GM18502 (cell line): ENCODE results near the gene AKNAD1.
A peak's percentile ranks its signal among the peaks of the same experiment; 100 is the strongest.
"Not testable (repeated sequence)": the region's sequence is repeated elsewhere in the genome, so short reads cannot be mapped to it uniquely, and the experiment has no call there.

ENCODE experiments used
- ATAC-seq: cut with Tn5 transposase; IDR thresholded peaks from one replicate; pipeline ENCODE4 v1.9.1; 2021; ENCODE audit warnings: mild to moderate bottlenecking; ENCODE audit not compliant: unreplicated experiment, poor library complexity

The AKNAD1 gene

DNA sequence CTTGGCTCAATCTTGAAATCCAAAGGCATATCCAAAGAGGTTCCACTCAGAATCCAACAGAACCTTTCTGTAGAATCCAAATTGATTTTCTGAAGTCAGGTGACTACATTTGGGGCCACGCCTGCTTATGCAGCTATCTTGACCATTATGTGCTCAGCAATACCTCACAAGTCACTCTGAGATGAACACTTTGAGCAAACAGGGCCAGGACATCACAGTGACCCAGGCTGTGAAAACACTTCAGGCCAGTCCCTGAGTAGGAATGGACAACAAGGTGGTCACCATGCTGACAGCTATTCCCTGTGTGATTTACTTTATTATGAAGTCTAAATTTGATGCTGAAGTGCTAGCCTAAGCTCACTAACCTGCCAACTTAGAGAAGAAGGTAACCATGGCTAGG is at the start of gene AKNAD1:
TSS of gene AKNAD1 (minus strand) at position 101 of the 400 bp plus-strand sequence. CDS start 4,430 bp downstream, outside the sequence.
- ATAC-seq: no peak

DNA sequence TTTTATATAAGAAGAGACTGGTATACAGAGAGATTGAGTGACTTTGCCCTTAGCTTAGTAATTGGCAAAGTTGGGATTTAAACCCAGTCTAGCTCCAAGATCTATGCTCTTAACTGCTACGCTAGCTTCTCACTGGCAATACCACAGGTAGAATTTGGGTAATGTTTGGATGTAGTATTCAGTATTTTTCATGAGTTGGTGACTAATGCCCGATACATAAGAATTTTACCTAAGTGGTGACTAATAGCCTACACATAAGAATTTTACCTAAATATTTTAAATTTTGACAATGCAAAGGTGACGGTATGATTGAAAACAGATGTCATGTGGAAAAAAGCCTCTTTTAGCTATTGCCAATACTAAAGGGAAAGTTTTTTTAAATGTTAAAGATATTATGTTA is 44.2 kb upstream of the AKNAD1 start:
- ATAC-seq: no peak

DNA sequence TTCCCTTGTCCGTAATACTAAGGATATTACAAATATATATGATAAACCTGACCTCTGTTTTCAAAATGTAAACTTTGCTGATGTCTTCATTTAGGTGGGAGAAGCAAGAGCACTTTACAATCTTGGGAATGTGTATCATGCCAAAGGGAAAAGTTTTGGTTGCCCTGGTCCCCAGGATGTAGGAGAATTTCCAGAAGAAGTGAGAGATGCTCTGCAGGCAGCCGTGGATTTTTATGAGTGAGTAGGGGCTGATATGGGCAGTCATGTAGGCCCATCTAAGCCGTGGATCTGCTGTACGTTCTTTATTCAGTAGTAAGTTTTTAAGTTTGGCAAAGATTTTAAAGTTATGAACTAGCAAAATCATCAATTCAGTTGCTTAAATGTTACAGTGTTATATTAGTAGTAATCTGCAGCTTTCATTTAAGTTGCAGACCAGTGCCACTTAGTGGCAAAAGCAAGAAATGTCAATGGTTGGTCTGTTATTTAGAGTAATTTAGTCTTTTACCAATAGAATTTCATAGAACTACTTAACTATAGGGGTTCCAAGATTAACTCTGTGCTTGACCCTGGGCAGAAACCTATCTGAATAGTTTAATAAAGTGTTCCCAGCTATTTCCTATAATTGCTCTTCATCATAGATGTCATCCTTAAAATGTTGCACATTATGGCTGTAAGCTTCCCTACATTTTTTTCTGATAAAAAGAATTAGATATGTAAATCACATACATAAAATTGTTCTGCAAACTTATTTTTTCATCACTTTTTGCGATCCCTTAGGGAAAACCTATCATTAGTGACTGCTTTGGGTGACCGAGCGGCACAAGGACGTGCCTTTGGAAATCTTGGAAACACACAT is 41.2 kb upstream of the AKNAD1 start:
- peak; percentile 72 for ATAC-seq

GRCh38 chr1:108896146-108897145 is 39.6 kb upstream of the AKNAD1 start:
- ATAC-seq: no peak

DNA sequence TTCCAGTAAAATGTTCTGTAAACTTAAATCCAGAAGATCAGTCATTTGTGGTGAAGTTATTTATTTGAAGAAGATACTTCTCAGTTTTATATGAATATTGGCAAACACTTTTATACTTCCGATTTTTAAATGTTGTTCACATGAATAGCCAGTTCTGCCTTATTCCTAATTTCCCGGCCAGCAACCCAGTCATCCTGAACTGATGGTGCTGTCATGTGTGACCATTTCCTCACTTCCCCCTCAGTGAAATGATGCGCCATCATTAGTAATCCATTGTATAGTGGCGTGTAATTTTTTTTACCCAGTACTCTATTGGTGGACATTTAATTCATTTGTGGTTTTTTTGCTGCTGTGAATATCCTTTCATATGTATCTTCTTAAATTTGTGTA is 36.2 kb upstream of the AKNAD1 start:
- ATAC-seq: no peak

DNA sequence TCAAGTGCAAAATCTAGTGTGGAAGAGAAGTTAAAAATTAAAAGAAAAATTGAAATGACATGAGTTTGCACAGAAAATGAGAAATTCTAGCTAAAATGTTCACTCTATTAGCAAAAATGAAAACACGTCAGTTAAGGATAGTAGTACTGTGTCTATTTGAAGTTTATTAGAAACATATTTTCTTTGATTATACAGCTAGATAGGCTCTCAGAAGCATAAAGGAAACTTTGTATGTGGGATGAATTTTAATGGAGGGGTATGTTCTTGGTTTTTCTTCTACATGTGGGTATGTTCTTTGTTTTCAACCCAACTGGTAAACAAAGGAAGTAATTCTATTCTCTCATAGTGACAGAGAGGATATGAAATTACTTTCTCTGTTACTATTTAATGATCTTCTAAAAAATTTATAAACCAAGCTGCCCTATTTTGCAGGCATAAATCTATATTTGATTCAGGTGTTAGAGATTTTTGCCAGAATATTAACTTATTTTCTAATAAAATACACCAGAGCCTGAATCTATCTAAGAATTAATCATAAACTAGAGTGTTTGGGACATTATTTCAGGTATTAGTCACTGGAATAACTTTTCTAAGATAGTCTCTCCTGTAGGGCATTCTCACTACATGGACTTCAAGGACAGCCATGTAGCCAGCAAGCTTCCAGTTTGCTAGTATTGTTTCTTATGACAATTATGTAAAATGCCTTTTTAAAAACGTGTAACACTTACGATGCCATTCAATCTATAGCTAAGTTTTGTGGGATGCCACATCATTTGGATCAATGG is 35.7 kb upstream of the AKNAD1 start:
- no peak for ATAC-seq

- ATAC-seq: no peak
These were observed 33.0 kb upstream of the AKNAD1 start for GRCh38 chr1:108889706-108890384.

DNA sequence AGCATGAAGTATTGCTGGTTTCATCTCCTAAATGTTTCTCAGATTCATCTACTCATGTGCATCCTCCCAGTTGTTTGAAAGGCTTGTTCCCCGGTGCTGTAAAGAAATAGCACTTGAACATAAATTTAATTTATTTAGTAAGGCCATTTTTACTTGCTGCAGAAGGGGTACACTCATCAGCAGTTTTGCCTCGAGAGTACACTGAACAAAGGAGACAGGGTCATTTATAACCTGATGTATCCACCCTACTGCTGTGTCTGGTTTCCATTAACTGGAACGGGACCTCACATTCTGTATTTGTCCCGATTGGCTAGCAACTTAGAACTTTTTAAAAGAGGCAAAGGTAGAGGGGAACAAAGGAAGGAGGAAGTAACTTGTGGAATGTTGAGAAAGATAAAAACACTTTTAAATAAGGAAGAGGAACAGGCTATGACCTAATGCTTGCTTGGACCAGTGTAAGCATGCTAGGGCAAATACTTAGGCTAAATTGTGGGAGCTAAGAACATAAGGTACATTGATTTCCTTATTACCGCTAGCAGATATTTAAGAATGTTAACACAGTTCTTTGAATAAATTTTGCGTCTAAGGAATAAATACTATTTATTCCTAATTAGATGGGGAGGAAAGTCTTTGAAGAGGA is 32.2 kb upstream of the AKNAD1 start:
- ATAC-seq: not testable (repeated sequence)

- no peak for ATAC-seq
These were observed 29.4 kb upstream of the AKNAD1 start for GRCh38 chr1:108886292-108886691.

DNA sequence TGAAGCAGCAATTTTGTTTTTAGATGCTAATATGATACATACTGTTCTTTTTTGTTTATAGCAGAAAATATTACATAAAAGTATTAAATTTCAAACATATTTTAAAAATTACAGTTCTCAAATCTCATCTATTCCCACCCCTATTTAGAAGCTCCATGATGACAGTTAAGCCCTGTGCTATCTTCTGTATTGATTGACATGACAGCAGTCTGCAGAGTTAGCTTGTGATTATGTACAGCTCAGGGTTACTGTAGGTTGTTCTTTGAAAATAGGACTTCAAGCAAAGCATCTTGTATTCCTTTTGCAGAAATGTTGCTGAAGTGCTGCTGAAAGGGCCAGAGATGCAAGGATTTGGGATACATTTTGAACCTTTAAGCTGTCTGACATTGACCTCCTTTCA is 28.1 kb upstream of the AKNAD1 start:
- ATAC-seq: no peak

DNA sequence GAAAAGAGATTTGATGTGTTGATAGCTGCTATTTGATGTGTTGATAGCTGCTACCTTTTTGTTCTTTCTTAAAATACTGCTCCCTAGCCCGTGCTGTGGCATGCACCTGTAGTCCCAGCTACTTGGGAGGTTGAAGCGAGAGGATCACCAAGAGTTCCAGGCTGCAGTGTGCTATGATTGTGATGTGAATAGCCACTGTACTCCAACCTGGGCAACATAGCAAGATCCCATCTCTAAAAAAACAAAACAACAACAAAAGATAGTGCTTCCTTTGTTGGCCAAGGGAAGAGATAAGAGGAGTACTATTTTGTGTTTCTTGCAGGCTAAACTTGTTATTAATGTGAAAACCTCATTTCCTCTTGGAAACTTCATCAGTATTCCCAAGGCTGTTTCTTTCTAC is 25.9 kb upstream of the AKNAD1 start:
- ATAC-seq: no peak

- ATAC-seq: no peak
These were observed 24.5 kb upstream of the AKNAD1 start for GRCh38 chr1:108881369-108881768.

DNA sequence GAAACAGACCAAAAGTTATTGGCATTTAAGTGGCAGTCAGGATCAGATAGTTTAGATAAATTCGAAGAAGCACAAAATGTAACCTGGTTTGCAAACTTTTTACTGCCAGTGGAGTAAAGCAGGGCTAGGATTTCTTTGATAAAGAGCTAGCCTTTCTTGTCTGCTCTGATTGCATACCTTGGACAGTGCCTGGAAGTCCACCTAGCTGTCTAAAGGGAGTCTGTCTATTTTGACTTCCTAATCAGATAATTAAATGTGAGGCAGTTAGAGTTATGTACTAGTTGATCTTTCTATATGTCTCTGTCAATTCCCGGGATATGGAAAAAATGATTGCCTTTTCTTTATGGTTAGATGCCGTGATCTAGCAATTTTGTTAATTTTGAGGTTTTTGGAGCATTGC is 24.0 kb upstream of the AKNAD1 start:
- ATAC-seq: no peak

- ATAC-seq: no peak
These were observed 21.8 kb upstream of the AKNAD1 start for GRCh38 chr1:108878678-108879077.

- ATAC-seq: no peak
These were observed 21.2 kb upstream of the AKNAD1 start for GRCh38 chr1:108878160-108878469.

DNA sequence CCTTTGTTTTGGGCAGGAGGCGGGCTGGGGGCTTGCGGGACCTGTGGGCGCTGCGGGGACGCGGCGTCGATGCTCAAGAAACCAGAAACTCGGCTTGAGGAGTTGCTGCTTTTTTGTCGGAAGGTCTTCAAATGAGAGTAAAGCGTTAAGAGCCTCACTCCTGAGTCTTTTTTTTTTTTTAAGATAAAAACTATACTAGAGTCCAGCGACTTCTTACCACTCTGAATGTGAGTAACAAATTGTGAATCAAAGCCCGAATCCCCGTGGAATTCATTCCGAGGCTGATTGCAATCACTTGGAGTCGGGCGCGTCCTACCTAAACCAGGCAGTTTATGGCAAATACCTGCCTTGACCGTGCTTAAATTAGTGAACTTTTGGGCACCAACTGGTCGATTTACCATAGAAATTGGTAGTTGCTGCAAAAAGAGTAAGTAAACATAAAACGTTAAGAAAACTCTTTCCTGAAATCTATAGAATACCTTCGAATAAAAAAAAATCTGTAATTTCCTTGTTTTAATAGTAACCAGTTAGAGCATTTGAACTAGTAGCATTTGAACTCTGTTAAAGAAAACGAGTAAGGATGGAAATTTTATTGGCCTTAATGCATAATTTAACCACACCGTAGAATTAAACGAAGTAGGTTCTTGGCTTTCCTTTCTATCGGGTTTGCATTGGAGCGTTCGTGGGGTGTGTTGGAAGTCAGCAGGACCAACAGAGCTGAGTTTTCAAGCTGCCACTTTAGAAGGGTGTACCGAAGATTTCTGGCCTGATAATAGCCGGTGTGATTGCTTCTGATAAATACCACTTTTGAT is 20.7 kb upstream of the AKNAD1 start:
- no peak for ATAC-seq

GRCh38 chr1:108871050-108871724 is 14.3 kb upstream of the AKNAD1 start:
- ATAC-seq: no peak

- ATAC-seq: no peak
These were observed 8.5 kb upstream of the AKNAD1 start for GRCh38 chr1:108865316-108865910.
